ENCODE results near the gene AFAP1L1. TPM values are rescaled to one million over a fixed set of nuclear protein-coding genes. Genes with fewer than 3 reads are reported as not detected.

The AFAP1L1 gene
- total RNA-seq, 1 donor from 2014 or later, result 32.7 TPM

GRCh38 chr5:149326611-149327010, 55.0 kb downstream of the AFAP1L1 start:
- no peaks in the 10 kb centered on the region for H3K4me1 ChIP-seq
- H3K36me3 ChIP-seq, result no peaks in the 10 kb centered on the region
- H3K4me3 ChIP-seq, result no peak overlapping the region
- H3K9me3 ChIP-seq, result no peaks in the 10 kb centered on the region
- no peak for ATAC-seq
- no peak for TF ChIP-seq CTCF (IDR thresholded peaks at IDR 0.05)
- H3K27ac ChIP-seq, result no peak overlapping the region
- H3K27me3 ChIP-seq, result no peaks in the 10 kb centered on the region
- DNase-seq, result no peak
- intact Hi-C loops (cut with DNase I), result no loop called here

- H3K4me1 ChIP-seq, result no peaks in the 10 kb centered on the region
- H3K4me3 ChIP-seq, result no peak overlapping the region
- no peaks in the 10 kb centered on the region for H3K27me3 ChIP-seq
- ATAC-seq (no peak), DNase-seq (no peak)
- intact Hi-C loops (cut with DNase I), result no loop called here
- no peaks in the 10 kb centered on the region for H3K9me3 ChIP-seq
- no peak overlapping the region for H3K27ac ChIP-seq
- TF ChIP-seq CTCF (IDR thresholded peaks at IDR 0.05), result no peak
- H3K36me3 ChIP-seq, result no peaks in the 10 kb centered on the region
These were observed 56.5 kb downstream of the AFAP1L1 start for GRCh38 chr5:149328177-149328576.

- intact Hi-C loops (cut with DNase I), result no loop called here
- ATAC-seq (no peak), DNase-seq (no peak)
- Histone ChIP-seq H3K4me3 (no peak overlapping the region), H3K27ac (no peak overlapping the region), H3K4me1 (no peaks in the 10 kb centered on the region), H3K27me3 (no peaks in the 10 kb centered on the region), H3K9me3 (no peaks in the 10 kb centered on the region), H3K36me3 (peaks cover 9% of the 10 kb centered on the region)
- no peak for TF ChIP-seq CTCF (IDR thresholded peaks at IDR 0.05)
These were observed 62.2 kb downstream of the AFAP1L1 start for GRCh38 chr5:149333711-149334443.

GRCh38 chr5:149337736-149338135, 66.1 kb downstream of the AFAP1L1 start:
- no peaks in the 10 kb centered on the region for H3K27me3 ChIP-seq
- intact Hi-C loops (cut with DNase I), result no loop called here
- DNase-seq, result no peak
- no peak overlapping the region for H3K4me3 ChIP-seq
- no peak for TF ChIP-seq CTCF (IDR thresholded peaks at IDR 0.05)
- no peak for ATAC-seq
- H3K27ac ChIP-seq, result no peak overlapping the region
- H3K9me3 ChIP-seq, result no peaks in the 10 kb centered on the region
- peaks cover 9% of the 10 kb centered on the region for H3K36me3 ChIP-seq
- H3K4me1 ChIP-seq, result no peaks in the 10 kb centered on the region

GRCh38 chr5:149338364-149338763, 66.7 kb downstream of the AFAP1L1 start:
- intact Hi-C loops (cut with DNase I), result no loop called here
- no peak for ATAC-seq
- peaks cover 9% of the 10 kb centered on the region for H3K36me3 ChIP-seq

More at GRCh38 chr5:149338364-149338763, 66.7 kb downstream of the AFAP1L1 start:
- H3K27ac ChIP-seq, result no peak overlapping the region
- no peaks in the 10 kb centered on the region for H3K27me3 ChIP-seq
- TF ChIP-seq CTCF (IDR thresholded peaks at IDR 0.05), result no peak
- H3K4me1 ChIP-seq, result no peaks in the 10 kb centered on the region
- DNase-seq, result no peak
- no peaks in the 10 kb centered on the region for H3K9me3 ChIP-seq
- no peak overlapping the region for H3K4me3 ChIP-seq

Data from upper lobe of right lung (tissue), 1 donor.